Neural progenitor cell (in vitro differentiated cells): Measurements from ENCODE around the gene PRICKLE2.

ENCODE experiments used
- EZH2 ChIP-seq: fragments of 200-600 bp; sonication (generic); IDR thresholded peaks from 2 replicates; pipeline ENCODE4 v1.6.1; 2017; ENCODE audit warnings: antibody characterized with exemption, mild to moderate bottlenecking, moderate library complexity
- EZH2phosphoT487 ChIP-seq: fragments of 200-600 bp; sonication (generic); IDR thresholded peaks from 2 replicates; pipeline ENCODE4 v1.6.1; 2017; ENCODE audit warnings: antibody characterized with exemption
- TF ChIP-seq, protein P1 (sequence below): fragments of 200-600 bp; sonication (generic); IDR thresholded peaks from 2 replicates; pipeline ENCODE4 v1.5.1; 2017; ENCODE audit warnings: antibody characterized with exemption, mild to moderate bottlenecking

- TF ChIP-seq, protein P1, sequence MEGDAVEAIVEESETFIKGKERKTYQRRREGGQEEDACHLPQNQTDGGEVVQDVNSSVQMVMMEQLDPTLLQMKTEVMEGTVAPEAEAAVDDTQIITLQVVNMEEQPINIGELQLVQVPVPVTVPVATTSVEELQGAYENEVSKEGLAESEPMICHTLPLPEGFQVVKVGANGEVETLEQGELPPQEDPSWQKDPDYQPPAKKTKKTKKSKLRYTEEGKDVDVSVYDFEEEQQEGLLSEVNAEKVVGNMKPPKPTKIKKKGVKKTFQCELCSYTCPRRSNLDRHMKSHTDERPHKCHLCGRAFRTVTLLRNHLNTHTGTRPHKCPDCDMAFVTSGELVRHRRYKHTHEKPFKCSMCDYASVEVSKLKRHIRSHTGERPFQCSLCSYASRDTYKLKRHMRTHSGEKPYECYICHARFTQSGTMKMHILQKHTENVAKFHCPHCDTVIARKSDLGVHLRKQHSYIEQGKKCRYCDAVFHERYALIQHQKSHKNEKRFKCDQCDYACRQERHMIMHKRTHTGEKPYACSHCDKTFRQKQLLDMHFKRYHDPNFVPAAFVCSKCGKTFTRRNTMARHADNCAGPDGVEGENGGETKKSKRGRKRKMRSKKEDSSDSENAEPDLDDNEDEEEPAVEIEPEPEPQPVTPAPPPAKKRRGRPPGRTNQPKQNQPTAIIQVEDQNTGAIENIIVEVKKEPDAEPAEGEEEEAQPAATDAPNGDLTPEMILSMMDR = no peak
- TF ChIP-seq EZH2 (no peak), EZH2phosphoT487 (no peak)
Observed at GRCh38 chr3:64255741-64256340, 30.6 kb upstream of the PRICKLE2 start.
